ENCODE measurements around the gene RBFOX2.

Gene RBFOX2

GRCh38 chr22:35840302-35840739 lies 188.3 kb downstream of the RBFOX2 start:
- Histone ChIP-seq H3K79me2 (ENCODE audit: control insufficient read depth, insufficient read depth, low read length) (peaks cover 13% of the 10 kb centered on the region), H3K4me3 (ENCODE audit: low read length) (peak overlapping the region; percentile 66), H4K5ac (ENCODE audit: low read length) (no peak overlapping the region), H2BK15ac (replicated peaks; ENCODE audit: low read depth) (no peak overlapping the region), H3K9ac (ENCODE audit: low read length) (peak overlapping the region; percentile 69), H3K4me1 (ENCODE audit: control insufficient read depth, low read depth, low read length) (peaks cover 8% of the 10 kb centered on the region), H3K79me1 (ENCODE audit: low read length) (peaks cover 7% of the 10 kb centered on the region), H2AK5ac (ENCODE audit: low read length) (no peak overlapping the region), H2BK120ac (ENCODE audit: low read depth, low read length) (no peak overlapping the region), H4K8ac (ENCODE audit: low read depth, low read length) (no peak overlapping the region), H3K27ac (ENCODE audit: low read depth, low read length) (peak overlapping the region; percentile 83), H3K27me3 (ENCODE audit: insufficient read depth, low read length, poor library complexity) (no peaks in the 10 kb centered on the region), H3K36me3 (ENCODE audit: control insufficient read depth, insufficient read depth, low read length) (no peaks in the 10 kb centered on the region), H3K56ac (ENCODE audit: low read length) (peak overlapping the region; percentile 72), H3K4ac (ENCODE audit: low read depth, low read length) (no peak overlapping the region), H2BK5ac (ENCODE audit: low read length) (no peak overlapping the region), H3K18ac (ENCODE audit: low read length) (no peak overlapping the region), H3K23ac (ENCODE audit: low read length) (no peak overlapping the region), H3K4me2 (ENCODE audit: low read length) (peak overlapping the region; percentile 61)
- no CpG with 5 or more reads among the region's 9 CpGs for WGBS (ENCODE audit: extremely low coverage, insufficient coverage, low lambda C conversion rate)
- peak; percentile 99 for DNase-seq

GRCh38 chr22:35839841-35840301 lies 188.8 kb downstream of the RBFOX2 start:
- H3K27ac ChIP-seq (ENCODE audit: low read depth, low read length) = peak overlapping the region; percentile 83
- no peak overlapping the region for H3K4ac ChIP-seq (ENCODE audit: low read depth, low read length)
- peak overlapping the region; percentile 61 for H3K4me2 ChIP-seq (ENCODE audit: low read length)
- WGBS (ENCODE audit: extremely low coverage, insufficient coverage, low lambda C conversion rate) = no CpG with 5 or more reads among the region's 5 CpGs
- H4K8ac ChIP-seq (ENCODE audit: low read depth, low read length) = no peak overlapping the region
- H2BK15ac ChIP-seq (replicated peaks; ENCODE audit: low read depth) = no peak overlapping the region
- no peak overlapping the region for H2BK120ac ChIP-seq (ENCODE audit: low read depth, low read length)
- H3K79me2 ChIP-seq (ENCODE audit: control insufficient read depth, insufficient read depth, low read length) = peaks cover 16% of the 10 kb centered on the region
- H3K9ac ChIP-seq (ENCODE audit: low read length) = peak overlapping the region; percentile 69
- H2AK5ac ChIP-seq (ENCODE audit: low read length) = no peak overlapping the region
- H2BK5ac ChIP-seq (ENCODE audit: low read length) = peak overlapping the region; percentile 41
- H3K79me1 ChIP-seq (ENCODE audit: low read length) = peaks cover 7% of the 10 kb centered on the region
- peak overlapping the region; percentile 66 for H3K4me3 ChIP-seq (ENCODE audit: low read length)
- peak overlapping the region; percentile 71 for H3K56ac ChIP-seq (ENCODE audit: low read length)
- H3K27me3 ChIP-seq (ENCODE audit: insufficient read depth, low read length, poor library complexity) = no peaks in the 10 kb centered on the region
- no peaks in the 10 kb centered on the region for H3K36me3 ChIP-seq (ENCODE audit: control insufficient read depth, insufficient read depth, low read length)
- H3K18ac ChIP-seq (ENCODE audit: low read length) = peak overlapping the region; percentile 88
- peaks cover 11% of the 10 kb centered on the region for H3K4me1 ChIP-seq (ENCODE audit: control insufficient read depth, low read depth, low read length)
- peak; percentile 38 for DNase-seq
- H4K5ac ChIP-seq (ENCODE audit: low read length) = no peak overlapping the region
- H3K23ac ChIP-seq (ENCODE audit: low read length) = no peak overlapping the region

GRCh38 chr22:35838855-35839576 lies 189.6 kb downstream of the RBFOX2 start:
- H3K27me3 ChIP-seq (ENCODE audit: insufficient read depth, low read length, poor library complexity) = no peaks in the 10 kb centered on the region
- no peak overlapping the region for H3K18ac ChIP-seq (ENCODE audit: low read length)
- no peak overlapping the region for H3K4me3 ChIP-seq (ENCODE audit: low read length)
- peak overlapping the region; percentile 69 for H3K9ac ChIP-seq (ENCODE audit: low read length)
- no peak overlapping the region for H2BK120ac ChIP-seq (ENCODE audit: low read depth, low read length)
- no peak overlapping the region for H4K5ac ChIP-seq (ENCODE audit: low read length)
- WGBS (ENCODE audit: extremely low coverage, insufficient coverage, low lambda C conversion rate) = no CpG with 5 or more reads among the region's 4 CpGs
- peaks cover 12% of the 10 kb centered on the region for H3K79me1 ChIP-seq (ENCODE audit: low read length)
- peak overlapping the region; percentile 71 for H3K56ac ChIP-seq (ENCODE audit: low read length)
- H3K27ac ChIP-seq (ENCODE audit: low read depth, low read length) = peak overlapping the region; percentile 51
- H3K79me2 ChIP-seq (ENCODE audit: control insufficient read depth, insufficient read depth, low read length) = peaks cover 25% of the 10 kb centered on the region
- H3K23ac ChIP-seq (ENCODE audit: low read length) = peak overlapping the region; percentile 52
- no peak overlapping the region for H4K8ac ChIP-seq (ENCODE audit: low read depth, low read length)
- no peak overlapping the region for H3K4ac ChIP-seq (ENCODE audit: low read depth, low read length)
- no peaks in the 10 kb centered on the region for H3K36me3 ChIP-seq (ENCODE audit: control insufficient read depth, insufficient read depth, low read length)
- no peak overlapping the region for H2AK5ac ChIP-seq (ENCODE audit: low read length)
- H2BK15ac ChIP-seq (replicated peaks; ENCODE audit: low read depth) = peak overlapping the region; percentile 3
- no peak overlapping the region for H2BK5ac ChIP-seq (ENCODE audit: low read length)
- H3K4me1 ChIP-seq (ENCODE audit: control insufficient read depth, low read depth, low read length) = peaks cover 15% of the 10 kb centered on the region
- peak overlapping the region; percentile 61 for H3K4me2 ChIP-seq (ENCODE audit: low read length)
- DNase-seq = peak; percentile 76

- WGBS (ENCODE audit: extremely low coverage, insufficient coverage, low lambda C conversion rate) = no CpG with 5 or more reads among the region's 5 CpGs
- H3K18ac ChIP-seq (ENCODE audit: low read length) = no peak overlapping the region
- peak overlapping the region; percentile 86 for H4K8ac ChIP-seq (ENCODE audit: low read depth, low read length)
- H2BK5ac ChIP-seq (ENCODE audit: low read length) = no peak overlapping the region
- no peak for DNase-seq
- no peak overlapping the region for H2AK5ac ChIP-seq (ENCODE audit: low read length)
- no peaks in the 10 kb centered on the region for H3K36me3 ChIP-seq (ENCODE audit: control insufficient read depth, insufficient read depth, low read length)
- peaks cover 12% of the 10 kb centered on the region for H3K79me1 ChIP-seq (ENCODE audit: low read length)
- H3K27me3 ChIP-seq (ENCODE audit: insufficient read depth, low read length, poor library complexity) = no peaks in the 10 kb centered on the region
- no peak overlapping the region for H3K4me3 ChIP-seq (ENCODE audit: low read length)
- H3K27ac ChIP-seq (ENCODE audit: low read depth, low read length) = no peak overlapping the region
- H3K56ac ChIP-seq (ENCODE audit: low read length) = peak overlapping the region; percentile 61
- peaks cover 30% of the 10 kb centered on the region for H3K79me2 ChIP-seq (ENCODE audit: control insufficient read depth, insufficient read depth, low read length)
- H2BK120ac ChIP-seq (ENCODE audit: low read depth, low read length) = no peak overlapping the region
- peaks cover 15% of the 10 kb centered on the region for H3K4me1 ChIP-seq (ENCODE audit: control insufficient read depth, low read depth, low read length)
- peak overlapping the region; percentile 29 for H3K9ac ChIP-seq (ENCODE audit: low read length)
- peak overlapping the region; percentile 16 for H3K4me2 ChIP-seq (ENCODE audit: low read length)
- H3K23ac ChIP-seq (ENCODE audit: low read length) = no peak overlapping the region
- no peak overlapping the region for H4K5ac ChIP-seq (ENCODE audit: low read length)
- H2BK15ac ChIP-seq (replicated peaks; ENCODE audit: low read depth) = no peak overlapping the region
- H3K4ac ChIP-seq (ENCODE audit: low read depth, low read length) = no peak overlapping the region
These were observed 191.4 kb downstream of the RBFOX2 start for GRCh38 chr22:35837101-35837727.

- H3K4me2 ChIP-seq (ENCODE audit: low read length) = peak overlapping the region; percentile 57
- H3K4me3 ChIP-seq (ENCODE audit: low read length) = no peak overlapping the region
- peak overlapping the region; percentile 71 for H3K27ac ChIP-seq (ENCODE audit: low read depth, low read length)
- H3K4me1 ChIP-seq (ENCODE audit: control insufficient read depth, low read depth, low read length) = peaks cover 15% of the 10 kb centered on the region
- H3K36me3 ChIP-seq (ENCODE audit: control insufficient read depth, insufficient read depth, low read length) = no peaks in the 10 kb centered on the region
- H3K9ac ChIP-seq (ENCODE audit: low read length) = peak overlapping the region; percentile 70
- H3K79me1 ChIP-seq (ENCODE audit: low read length) = peaks cover 12% of the 10 kb centered on the region
- H3K79me2 ChIP-seq (ENCODE audit: control insufficient read depth, insufficient read depth, low read length) = peaks cover 30% of the 10 kb centered on the region
- peak overlapping the region; percentile 94 for H2BK5ac ChIP-seq (ENCODE audit: low read length)
- H3K56ac ChIP-seq (ENCODE audit: low read length) = peak overlapping the region; percentile 94
- H4K8ac ChIP-seq (ENCODE audit: low read depth, low read length) = no peak overlapping the region
- H2BK15ac ChIP-seq (replicated peaks; ENCODE audit: low read depth) = no peak overlapping the region
- no peaks in the 10 kb centered on the region for H3K27me3 ChIP-seq (ENCODE audit: insufficient read depth, low read length, poor library complexity)
- H3K18ac ChIP-seq (ENCODE audit: low read length) = peak overlapping the region; percentile 54
- no CpG with 5 or more reads among the region's 6 CpGs for WGBS (ENCODE audit: extremely low coverage, insufficient coverage, low lambda C conversion rate)
- no peak overlapping the region for H4K5ac ChIP-seq (ENCODE audit: low read length)
- peak; percentile 96 for DNase-seq
- peak overlapping the region; percentile 17 for H3K4ac ChIP-seq (ENCODE audit: low read depth, low read length)
- peak overlapping the region; percentile 75 for H2AK5ac ChIP-seq (ENCODE audit: low read length)
- H3K23ac ChIP-seq (ENCODE audit: low read length) = no peak overlapping the region
- peak overlapping the region; percentile 30 for H2BK120ac ChIP-seq (ENCODE audit: low read depth, low read length)
These were observed 192.5 kb downstream of the RBFOX2 start for GRCh38 chr22:35835998-35836691.
